NOMO-1 (cell line): Measurements from ENCODE around the gene DSCAML1.

Source experiments
- DNase-seq, 2 experiments: peaks; one replicate each; lab custom pipeline; 2025; ENCODE audit not compliant: unreplicated experiment in 2 of 2; lab: John Stamatoyannopoulos, UW

DSCAML1 gene

DNA sequence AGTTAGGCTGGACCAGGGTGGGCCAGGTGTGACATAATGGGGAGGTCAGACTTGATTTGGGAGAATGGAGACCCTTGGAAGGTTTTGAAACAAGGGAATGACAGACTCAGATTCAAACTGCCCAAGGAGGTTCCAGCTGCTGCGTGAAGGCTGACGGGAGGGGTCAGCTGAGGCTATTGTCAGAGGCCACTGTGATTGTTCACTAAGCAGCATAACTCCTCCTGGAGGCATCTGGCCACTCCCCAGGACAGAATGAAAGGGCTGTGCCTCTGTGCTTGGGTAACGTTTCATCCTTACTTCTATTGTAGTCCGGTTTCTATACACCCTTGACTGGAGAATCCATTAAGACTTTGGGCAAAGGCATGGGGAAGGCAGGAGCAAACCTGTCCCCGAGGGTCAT, 126.6 kb downstream of the DSCAML1 start:
- DNase-seq, result no peak

DNA sequence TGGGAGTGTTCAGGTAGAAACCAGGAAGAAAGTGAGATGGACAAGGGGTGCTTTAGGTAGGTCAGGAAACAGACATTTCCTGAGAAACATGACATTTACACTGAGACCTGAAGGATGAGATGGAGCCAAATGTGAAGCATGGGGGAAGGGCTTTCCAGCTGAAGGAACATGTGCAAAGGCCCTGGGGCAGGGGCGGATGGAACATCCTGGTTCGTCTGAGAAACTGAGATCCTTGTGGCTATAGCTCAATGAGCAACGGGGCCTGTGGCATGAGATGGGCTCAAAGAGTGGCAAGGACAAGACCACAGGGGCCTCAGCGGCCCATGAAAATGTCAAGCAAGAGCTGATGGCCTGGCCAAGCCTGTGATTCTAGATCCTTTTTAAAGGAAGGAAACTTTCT, 127.4 kb downstream of the DSCAML1 start:
- no peak for DNase-seq

DNA sequence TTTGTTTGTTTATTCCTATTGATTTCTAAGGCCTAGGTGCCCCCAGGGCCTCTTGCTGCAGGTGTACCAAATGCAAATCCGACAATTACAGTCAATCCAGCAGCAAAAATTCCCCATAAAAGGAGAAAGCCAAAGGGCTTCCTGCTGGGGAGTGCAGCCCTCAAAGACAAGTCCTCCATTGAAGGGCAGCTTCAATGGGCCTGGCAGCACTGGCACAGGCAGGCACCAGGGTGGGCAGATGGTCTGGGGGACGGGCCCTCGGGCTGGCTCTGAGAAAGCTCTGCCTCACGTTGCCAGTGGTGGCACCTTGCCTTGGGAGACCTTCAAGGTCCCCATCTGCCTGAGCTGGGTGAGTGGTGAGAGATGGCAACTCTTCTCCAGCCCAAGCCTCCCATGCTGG, 128.0 kb downstream of the DSCAML1 start:
- DNase-seq, result no peak

DNA sequence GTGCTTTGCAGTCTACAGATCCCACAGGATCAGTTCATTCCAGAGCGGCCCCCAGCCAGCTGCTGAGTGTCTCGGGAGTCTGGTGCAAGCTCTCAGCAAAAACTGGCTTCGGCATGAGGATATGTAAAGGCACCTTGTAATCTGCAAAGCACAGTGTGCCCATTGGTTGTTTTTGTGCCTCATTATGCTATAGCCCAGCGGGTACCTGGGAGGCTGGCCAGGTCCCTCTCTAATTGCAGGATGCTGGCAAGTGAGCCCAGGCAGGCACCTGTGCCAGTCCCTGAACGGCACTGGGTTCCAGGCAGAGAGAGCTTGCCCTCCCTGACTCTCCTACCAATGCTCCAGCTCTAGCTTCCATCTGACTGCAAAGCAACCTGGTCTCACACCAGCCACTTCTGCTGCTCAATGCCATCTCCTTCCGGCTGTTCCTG, 128.7 kb downstream of the DSCAML1 start:
- no peak for DNase-seq

DNA sequence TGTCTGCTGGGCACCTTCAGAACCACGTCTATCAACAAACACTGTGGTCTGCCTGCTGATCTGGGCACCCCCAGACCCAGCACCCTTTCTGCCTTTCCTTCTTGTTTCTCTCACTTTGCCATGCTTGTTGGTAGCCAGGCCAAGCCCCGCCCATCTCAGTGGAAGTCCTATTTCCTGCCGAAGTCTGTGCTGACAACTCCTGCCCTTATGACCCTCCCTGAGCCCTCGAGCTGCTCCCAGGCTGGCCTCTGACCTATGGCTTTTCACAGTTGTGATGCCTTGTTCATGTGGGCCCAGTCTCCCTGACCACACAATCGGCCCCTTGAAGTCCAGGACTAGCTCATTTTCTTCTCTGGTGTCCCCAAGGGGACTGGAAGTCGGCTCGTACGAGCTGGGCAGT, 132.1 kb downstream of the DSCAML1 start:
- DNase-seq, result no peak

DNA sequence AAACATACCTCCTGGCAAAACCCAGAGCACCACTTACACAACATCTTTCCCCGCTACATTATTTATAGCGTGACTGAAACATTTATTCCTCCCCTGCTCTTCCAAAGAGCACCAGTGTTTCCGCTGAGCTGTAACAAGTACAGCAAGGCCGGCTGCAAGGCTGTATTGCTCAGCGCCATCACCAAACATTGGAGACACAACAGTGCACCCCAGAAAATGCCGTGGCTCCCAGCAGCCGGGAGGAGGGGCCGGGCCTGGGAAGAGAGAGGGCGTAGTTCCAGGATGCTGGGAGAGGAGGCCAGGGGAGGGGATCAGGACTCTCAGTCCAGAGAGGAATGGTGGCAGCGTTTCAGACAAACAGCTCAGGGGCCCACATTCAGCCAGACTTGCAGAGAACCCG, 133.2 kb downstream of the DSCAML1 start:
- DNase-seq, result no peak

DNA sequence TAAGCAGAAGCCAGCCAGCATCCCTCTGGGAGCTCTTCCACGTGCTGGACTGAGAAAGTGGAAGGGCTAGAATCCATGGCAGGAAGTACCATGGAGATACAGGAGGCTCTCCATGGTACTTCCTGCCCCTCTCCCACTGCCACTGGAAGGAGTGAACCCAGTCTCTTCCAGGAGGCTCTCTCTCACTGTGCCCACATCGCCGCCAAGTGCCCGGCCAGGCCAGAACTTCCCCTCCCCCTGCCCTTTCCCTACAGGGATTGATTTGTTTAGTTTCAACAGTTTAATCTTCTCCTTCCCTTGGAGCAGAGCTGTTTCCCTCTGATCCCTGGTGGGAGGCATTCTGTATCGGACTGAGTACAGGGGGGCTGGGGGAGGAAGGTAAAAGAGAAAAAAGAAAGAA, 133.6 kb downstream of the DSCAML1 start:
- no peak for DNase-seq

DNA sequence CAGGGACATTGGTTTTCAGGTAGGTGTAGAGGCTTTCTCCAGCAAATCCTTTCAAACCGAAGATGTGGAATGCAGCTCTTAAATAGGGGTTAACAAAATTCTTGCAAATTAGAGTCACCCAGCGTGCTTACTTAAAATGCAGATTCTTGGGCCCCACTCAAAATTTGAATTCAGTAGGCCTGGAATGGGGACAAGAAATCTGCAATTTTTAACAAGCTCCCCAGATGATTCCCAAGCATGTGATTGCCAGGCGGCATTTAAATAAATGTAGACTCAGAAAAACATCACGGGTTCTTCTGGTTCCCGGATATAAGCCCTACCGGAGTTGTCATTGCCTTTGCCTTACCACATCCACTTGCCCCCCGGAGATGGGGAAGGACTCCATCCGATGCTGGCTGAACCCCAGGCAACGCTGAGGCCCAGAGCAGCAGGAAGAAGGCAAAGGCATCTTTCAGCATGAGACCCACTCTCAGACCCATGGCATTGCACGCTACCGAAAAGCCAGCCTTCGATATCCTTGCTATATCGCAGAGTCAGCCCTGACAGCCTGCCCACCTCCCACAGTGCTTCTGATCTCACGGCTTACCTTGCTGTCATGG, 134.2 kb downstream of the DSCAML1 start:
- DNase-seq, result no peak

DNA sequence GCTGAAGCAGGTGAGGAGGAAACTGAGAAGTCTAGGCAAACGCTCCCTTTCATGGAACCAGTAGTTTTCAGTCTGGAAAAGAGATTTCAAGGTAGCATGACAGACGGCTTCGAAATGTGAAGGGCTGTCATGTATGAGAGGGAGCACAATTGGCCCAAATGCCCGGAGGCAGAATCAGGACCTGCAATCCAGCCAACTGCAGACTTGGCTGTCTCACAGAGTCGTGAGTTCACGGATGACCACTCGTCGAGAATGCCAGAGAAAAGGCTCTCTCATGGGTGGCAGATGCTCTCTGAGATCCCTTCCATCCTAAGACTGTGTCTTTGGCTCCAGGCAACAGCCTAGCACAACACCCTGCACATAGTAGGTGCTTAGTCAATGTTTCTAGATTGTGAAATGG, 134.8 kb downstream of the DSCAML1 start:
- DNase-seq, result no peak

DNA sequence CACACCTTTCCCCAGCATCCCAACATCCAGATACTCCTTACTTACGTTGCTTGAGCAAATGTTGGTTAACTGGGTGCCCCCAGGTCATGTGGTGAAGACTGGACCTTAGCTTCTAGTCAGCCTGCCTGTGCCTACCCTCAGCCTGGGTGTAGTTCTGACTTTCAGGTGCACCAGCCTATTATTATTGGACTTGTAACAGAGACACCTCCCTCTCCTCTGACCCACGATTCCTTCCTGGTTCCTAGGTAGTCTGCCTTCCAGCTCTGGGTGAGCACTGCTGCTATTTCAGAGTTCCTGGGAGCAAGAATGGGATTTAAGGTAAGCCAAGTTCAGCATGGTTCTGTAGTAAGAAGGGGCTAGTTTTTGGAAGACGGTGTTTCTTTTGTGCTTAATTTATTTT, 138.2 kb downstream of the DSCAML1 start:
- DNase-seq, result no peak

DNA sequence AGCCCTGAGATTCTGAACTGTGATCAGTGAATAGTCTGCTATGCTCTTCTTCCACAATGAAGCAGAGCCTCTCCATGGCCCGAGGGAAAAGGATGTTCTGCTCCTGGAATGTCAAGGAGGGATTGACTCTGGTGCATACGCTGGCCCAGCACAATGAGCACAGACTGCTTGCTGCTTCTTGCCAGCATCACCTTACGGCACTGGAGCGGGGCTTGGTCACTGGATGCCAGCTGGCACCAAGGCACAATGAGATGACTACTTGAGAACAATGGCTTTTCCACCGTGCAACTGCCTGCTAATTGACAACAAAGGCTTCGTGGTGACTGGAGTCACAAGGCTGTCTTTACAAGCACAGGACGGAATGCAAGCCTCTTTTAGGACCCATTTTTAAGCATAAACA, 139.2 kb downstream of the DSCAML1 start:
- DNase-seq, result no peak

DNA sequence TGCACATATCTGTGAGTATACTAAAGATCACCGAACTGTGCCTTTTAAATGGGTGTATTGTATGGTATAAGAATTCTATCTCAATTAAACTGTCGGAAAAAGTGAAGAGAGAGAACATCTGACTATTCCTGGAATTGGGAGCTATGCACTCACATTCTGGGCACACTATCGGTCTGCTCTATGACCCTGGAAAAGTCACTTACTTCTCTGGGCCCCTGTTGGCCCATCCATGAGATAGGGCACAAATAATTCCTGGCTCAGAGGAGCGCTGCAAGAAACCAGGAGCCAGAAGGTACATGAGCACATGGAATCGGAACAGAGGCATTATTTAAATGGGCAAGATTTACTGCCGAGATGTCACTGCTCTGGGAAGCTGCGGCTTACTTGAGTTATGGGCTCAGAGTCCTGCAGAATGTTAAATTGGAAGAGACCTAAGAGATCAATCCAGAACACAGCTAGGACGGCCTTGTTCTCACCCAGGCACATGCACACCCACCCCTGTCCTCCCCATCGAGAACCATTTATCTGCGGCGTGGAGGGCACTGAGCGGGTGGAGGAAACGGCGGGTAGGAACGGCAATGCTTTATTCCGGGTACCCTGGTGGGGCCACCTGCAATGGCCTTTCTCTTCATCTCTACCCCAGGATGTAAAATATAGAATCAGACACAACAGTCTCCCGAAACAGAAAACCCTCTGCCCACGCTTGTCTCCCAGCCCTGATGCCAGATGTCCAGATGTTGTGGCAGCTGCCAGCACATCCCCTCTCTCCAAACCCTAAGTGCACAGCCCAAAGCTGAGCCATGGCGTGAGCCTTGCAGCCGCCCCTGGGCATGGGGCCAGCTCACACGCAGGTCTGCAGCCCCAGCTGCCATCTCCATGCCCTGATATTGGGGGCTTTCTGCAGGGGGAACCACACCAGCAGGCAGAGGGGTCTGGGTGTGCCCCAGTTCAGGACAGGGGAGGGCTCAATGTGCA, 142.4 kb downstream of the DSCAML1 start:
- no peak for DNase-seq

DNA sequence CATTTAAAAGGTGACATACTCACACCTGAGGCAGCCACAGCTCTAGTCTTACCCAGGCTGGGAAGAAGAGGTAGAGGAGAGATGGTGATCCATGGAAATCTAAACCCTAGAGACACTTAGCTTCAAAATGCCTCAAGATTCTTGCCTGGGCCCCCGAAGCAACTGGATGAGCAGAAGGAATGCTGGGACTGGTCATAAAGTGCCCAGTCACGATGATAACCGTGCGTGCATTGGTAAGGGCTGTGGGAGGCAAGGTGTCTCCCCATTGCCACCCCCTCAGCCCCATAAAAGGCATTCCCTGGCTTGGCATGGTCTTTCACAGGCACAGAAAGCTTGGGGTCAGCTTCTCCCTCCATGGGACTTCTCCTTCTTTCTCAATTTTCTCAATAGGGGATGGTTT, 144.5 kb downstream of the DSCAML1 start:
- no peak for DNase-seq

DNA sequence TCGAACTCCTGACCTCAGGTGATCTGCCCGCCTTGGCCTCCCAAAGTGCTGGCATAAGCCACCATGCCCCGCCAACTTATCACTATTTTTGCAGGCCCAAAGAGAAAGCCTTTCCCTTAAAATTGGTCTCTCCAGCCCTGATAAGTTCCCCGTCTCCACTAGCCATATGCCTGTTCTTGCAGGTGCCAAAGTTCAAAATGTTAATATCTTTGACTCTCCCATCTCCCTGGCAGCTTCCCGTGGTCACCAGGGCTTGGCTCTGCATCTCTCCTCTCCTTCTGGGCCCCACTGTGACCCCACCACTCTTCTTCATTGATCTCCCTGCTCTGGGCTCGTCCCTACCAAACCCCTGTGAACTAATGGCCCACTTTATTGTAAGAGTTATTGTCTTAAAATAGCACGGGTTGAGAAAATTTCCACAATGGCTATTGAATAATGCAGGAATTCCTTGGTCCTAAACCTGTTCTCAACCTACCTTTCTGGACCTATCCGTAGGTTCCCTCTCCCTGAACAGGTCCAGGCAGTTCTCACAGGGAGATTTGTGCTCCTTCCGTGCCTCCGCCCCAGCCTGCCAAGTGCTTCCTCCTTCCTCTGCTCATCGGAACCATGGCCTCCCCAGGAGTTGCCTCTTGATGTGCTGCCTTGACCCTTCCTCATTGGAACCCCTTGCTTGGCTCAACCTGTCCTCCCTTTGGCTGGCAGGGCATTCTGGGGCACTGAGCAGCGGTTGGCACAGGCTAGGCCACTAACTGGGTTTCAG, 147.5 kb downstream of the DSCAML1 start:
- no peak for DNase-seq

DNA sequence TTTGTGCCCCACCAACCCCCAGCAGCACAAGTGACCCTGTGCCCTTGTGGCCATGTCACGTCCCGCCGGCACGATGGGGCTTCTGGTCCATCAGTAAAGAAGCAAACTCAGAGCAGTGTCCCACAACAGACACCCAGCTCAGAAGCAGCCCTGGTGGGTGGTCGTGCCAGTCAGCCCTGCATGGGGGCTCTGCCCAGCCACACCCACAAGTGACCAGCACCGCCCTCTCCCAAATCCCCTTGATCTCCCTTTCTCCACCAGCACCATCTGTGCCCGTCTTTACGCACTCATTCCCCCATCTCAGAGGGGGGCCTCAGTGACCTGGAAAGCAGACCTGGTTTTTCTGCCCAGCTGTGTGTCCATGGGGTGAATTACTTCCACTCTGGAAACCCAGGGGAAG, 149.1 kb downstream of the DSCAML1 start:
- no peak for DNase-seq

DNA sequence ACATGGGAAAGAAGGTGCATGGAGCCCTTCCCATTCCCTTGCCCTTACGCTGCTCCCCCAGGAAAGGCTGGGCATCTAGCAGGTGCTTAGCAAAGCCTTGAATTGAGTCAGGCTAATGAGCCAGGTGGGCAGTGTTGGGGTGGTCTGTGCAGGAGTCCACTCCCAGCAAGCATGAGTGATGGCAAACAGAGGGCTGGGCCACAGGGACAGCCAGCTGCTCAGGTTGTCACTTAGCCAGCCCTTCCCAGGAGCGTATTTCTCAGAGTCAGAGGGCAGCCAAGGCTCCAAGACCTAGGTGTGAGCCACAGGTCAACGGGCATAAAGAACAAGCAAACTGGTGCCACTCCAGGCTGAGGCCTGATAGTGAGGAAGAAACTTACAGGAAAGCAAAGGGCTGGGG, 149.8 kb downstream of the DSCAML1 start:
- no peak for DNase-seq

DNA sequence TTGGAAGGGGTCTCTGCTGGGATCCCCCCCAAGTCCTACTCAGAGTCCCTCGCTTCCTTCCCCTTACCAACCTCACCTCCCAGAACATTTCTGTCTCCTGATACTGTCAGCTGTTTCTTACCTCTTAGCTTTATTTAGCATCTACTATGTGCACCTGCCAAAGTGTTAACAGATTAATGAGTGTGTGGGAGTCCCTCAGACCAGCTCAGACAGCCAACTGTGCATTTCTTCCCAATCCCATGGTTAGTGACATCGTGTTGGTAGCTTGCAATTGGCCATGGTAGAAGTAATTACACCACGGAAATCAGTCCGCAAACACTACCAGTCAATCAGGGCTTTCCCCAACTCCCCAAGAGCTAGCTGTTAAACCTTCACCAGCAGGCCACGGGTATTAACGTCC, 150.6 kb downstream of the DSCAML1 start:
- no peak for DNase-seq

DNA sequence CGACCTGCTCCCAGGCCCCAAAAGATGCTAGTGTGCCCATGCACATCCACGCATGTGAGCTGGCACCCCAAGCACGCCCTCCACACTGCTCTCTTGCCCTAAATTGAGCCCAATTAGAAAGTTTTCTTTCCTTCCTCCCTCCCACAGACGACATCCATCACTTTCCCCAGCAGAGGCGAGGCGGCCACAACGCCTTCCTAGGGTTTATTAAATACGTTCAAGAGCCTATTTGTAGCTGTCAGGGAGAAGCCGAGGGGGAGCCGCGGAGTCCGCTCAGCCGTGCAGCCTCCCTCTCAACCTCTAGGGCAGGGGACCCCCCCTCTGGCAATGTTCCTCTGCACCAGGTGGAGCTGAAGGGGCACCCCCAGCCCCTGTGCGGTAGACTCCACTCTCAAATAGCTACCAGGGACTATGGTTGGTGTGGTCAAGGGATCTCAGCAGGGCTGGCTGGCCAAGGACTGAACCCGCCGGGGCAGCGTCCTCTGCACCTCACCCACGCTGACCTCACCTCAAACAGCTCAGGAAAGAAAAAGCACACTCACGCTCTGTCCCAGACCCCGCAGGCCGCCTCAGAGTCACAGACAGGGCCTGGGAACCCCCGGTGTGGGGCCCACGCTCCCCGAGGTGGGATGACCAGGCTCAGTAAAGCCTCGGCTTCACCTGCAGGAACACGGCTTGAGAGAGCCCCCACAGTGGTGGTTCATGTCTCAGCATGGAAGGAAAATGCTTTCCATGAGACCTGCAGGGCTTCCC, 152.4 kb downstream of the DSCAML1 start:
- DNase-seq, result no peak

DNA sequence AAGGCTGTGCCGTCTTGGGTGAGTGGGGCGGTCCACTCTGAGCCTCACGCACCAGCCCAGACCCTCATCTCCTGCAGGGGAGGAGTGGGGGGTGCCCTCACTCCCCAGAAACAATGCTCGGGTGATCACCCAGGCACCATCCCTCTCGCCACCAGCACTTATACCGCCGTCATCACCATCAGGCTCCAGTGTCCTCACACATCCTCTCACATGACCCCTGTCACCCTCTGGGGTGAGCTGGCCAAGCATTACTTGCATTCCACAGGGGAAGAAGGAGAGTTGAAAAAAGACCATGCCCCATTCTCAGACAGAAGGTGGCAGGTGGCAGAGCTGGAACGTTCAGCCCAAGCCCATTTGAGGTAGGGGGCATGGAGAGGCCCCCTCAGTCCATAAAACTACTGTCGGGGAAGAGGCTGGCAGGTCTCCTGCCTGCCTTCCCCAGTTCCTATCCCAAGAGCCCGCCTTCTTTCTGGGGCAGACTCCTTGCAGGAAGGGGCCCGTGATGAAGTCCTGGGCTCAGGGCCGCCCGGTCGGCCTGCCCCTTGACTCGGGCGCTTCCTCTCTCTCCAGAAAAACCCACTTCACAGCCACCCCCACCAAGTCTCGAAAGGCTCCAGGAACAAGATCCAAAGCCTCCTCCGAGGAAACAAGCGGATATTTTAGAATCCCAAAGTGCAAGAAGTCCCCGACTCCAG, 153.3 kb downstream of the DSCAML1 start:
- DNase-seq, result no peak

DNA sequence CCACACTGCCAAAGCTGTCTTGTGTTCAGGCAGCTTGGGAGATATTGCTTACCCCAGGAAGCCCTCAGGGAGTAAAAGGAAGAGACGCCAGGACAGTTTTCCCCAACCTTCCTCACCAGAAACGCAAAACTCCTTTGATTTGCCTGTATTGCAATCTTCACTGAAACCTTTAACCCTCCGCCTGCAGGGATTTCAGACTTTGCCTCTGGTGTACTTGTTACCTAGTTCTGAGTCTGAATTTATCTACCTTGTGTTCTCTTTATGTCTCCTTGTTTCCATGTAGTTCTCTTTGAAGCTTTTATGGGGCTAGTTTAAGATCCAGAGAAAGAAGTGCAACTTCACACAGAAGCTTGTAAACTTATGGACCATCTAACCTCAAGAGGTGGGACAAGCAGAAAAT, 154.2 kb downstream of the DSCAML1 start:
- no peak for DNase-seq
